VCaP (cell line): ENCODE measurements around the gene PCDHGA8.
"Not testable (repeated sequence)": the region's sequence is repeated elsewhere in the genome, so short reads cannot be mapped to it uniquely, and the experiment has no call there.

ENCODE experiments used
- H3K27ac ChIP-seq: fragments of 450-650 bp; 2 replicates; pipeline ENCODE4 v1.5.1; 2017
- CTCF ChIP-seq: fragments of 450-650 bp; conservative IDR thresholded peaks from 2 replicates; pipeline ENCODE4 v1.5.1; 2017; ENCODE audit warnings: mild to moderate bottlenecking, moderate library complexity

PCDHGA8 gene

GRCh38 chr5:141392429-141393198, at the start of gene PCDHGA8:
Gene PCDHGA8 (plus strand): TSS chr5:141392633. CDS start chr5:141392814, 181 bp downstream.
- no peak for TF ChIP-seq CTCF
- no peak within 1 kb of the TSS for H3K27ac ChIP-seq

GRCh38 chr5:141342773-141343172, 49.7 kb upstream of the PCDHGA8 start:
- no peak overlapping the region for H3K27ac ChIP-seq
- no peak for TF ChIP-seq CTCF

- TF ChIP-seq CTCF: no peak; the same call in 1 of the 2 replicates
- no peak within 1 kb of the TSS for H3K27ac ChIP-seq
Measured at GRCh38 chr5:141343242-141343952, 49.0 kb upstream of the PCDHGA8 start, which contains the start of gene PCDHGA3. Gene PCDHGA3 (plus strand): TSS chr5:141343829. CDS start chr5:141344034, 205 bp downstream.

- no peak for TF ChIP-seq CTCF
- H3K27ac ChIP-seq: no peak overlapping the region
Measured at GRCh38 chr5:141343953-141344463, 48.4 kb upstream of the PCDHGA8 start.

- TF ChIP-seq CTCF: no peak
- H3K27ac ChIP-seq: no peak overlapping the region
Measured at GRCh38 chr5:141345327-141345726, 47.1 kb upstream of the PCDHGA8 start.

- H3K27ac ChIP-seq: not testable (repeated sequence)
Measured at GRCh38 chr5:141346017-141346416, 46.4 kb upstream of the PCDHGA8 start.

- TF ChIP-seq CTCF: peak; percentile 73
- peak within 1 kb of the TSS; percentile 38; the same call in 1 of the 2 replicates for H3K27ac ChIP-seq
Measured at GRCh38 chr5:141349917-141350619, 42.4 kb upstream of the PCDHGA8 start, which contains the start of gene PCDHGB1. Gene PCDHGB1 (plus strand): TSS chr5:141350099. CDS start chr5:141350261, 162 bp downstream.
